Effector memory CD4-positive, alpha-beta T cell (primary cell): ENCODE measurements around the gene MAML2.

Experiments used
- DNase-seq, 3 donors: peaks; one replicate each; pipeline ENCODE4 v3.0.0-alpha.2; 2020
- H3K27ac ChIP-seq: 2 replicates; pipeline ENCODE4 v1.7.0; 2013; ENCODE audit warnings: mild to moderate bottlenecking, low read length, moderate library complexity; ENCODE audit not compliant: insufficient read depth, poor library complexity, severe bottlenecking
- H3K27me3 ChIP-seq: replicated peaks from 2 replicates; pipeline ENCODE4 v1.7.0; 2013; ENCODE audit warnings: mild to moderate bottlenecking, low read length; ENCODE audit not compliant: insufficient read depth, control insufficient read depth, poor library complexity, severe bottlenecking
- H3K36me3 ChIP-seq: 2 replicates; pipeline ENCODE4 v1.7.0; 2013; ENCODE audit warnings: mild to moderate bottlenecking, low read length, moderate library complexity; ENCODE audit not compliant: control insufficient read depth, insufficient read depth
- H3K4me1 ChIP-seq: 2 replicates; pipeline ENCODE4 v1.7.0; 2013; ENCODE audit warnings: low read length, mild to moderate bottlenecking; ENCODE audit not compliant: control insufficient read depth, insufficient read depth, poor library complexity, severe bottlenecking
- H3K4me3 ChIP-seq: 2 replicates; pipeline ENCODE4 v1.7.0; 2013; ENCODE audit warnings: low read length, low read depth, mild to moderate bottlenecking; ENCODE audit not compliant: insufficient read depth, poor library complexity, severe bottlenecking
- H3K9me3 ChIP-seq: 2 replicates; pipeline ENCODE4 v1.7.0; 2013; ENCODE audit warnings: mild to moderate bottlenecking, low read length, moderate library complexity; ENCODE audit not compliant: control insufficient read depth

The MAML2 gene

GRCh38 chr11:96197103-96197502, 145.9 kb downstream of the MAML2 start:
- Histone ChIP-seq H3K36me3 (no peaks in the 10 kb centered on the region), H3K27me3 (no peaks in the 10 kb centered on the region), H3K27ac (no peak overlapping the region), H3K4me3 (no peak overlapping the region), H3K9me3 (no peaks in the 10 kb centered on the region), H3K4me1 (peaks cover 26% of the 10 kb centered on the region)
- DNase-seq: no peak

- H3K27me3 ChIP-seq: no peaks in the 10 kb centered on the region
- H3K9me3 ChIP-seq: no peaks in the 10 kb centered on the region
- no peak overlapping the region for H3K4me3 ChIP-seq
- no peak for DNase-seq
- no peaks in the 10 kb centered on the region for H3K36me3 ChIP-seq
- H3K27ac ChIP-seq: no peak overlapping the region
- peaks cover 26% of the 10 kb centered on the region for H3K4me1 ChIP-seq
Observed at GRCh38 chr11:96196181-96196662, 146.8 kb downstream of the MAML2 start.

- Histone ChIP-seq H3K4me3 (no peak overlapping the region), H3K4me1 (peaks cover 26% of the 10 kb centered on the region), H3K9me3 (no peaks in the 10 kb centered on the region), H3K27me3 (no peaks in the 10 kb centered on the region), H3K27ac (no peak overlapping the region), H3K36me3 (no peaks in the 10 kb centered on the region)
- DNase-seq: no peak
Observed at GRCh38 chr11:96195671-96196070, 147.3 kb downstream of the MAML2 start.

GRCh38 chr11:96194581-96195374, 148.2 kb downstream of the MAML2 start:
- Histone ChIP-seq H3K27me3 (no peaks in the 10 kb centered on the region), H3K4me3 (no peak overlapping the region), H3K9me3 (no peaks in the 10 kb centered on the region), H3K4me1 (peaks cover 19% of the 10 kb centered on the region), H3K36me3 (no peaks in the 10 kb centered on the region), H3K27ac (no peak overlapping the region)
- DNase-seq: no peak

- H3K36me3 ChIP-seq: no peaks in the 10 kb centered on the region
- peaks cover 19% of the 10 kb centered on the region for H3K4me1 ChIP-seq
- peak overlapping the region; percentile 34 for H3K27ac ChIP-seq
- H3K27me3 ChIP-seq: no peaks in the 10 kb centered on the region
- H3K9me3 ChIP-seq: no peaks in the 10 kb centered on the region
- no peak for DNase-seq
- no peak overlapping the region for H3K4me3 ChIP-seq
Observed at GRCh38 chr11:96193745-96194443, 149.1 kb downstream of the MAML2 start.

- Histone ChIP-seq H3K4me1 (peaks cover 22% of the 10 kb centered on the region), H3K36me3 (no peaks in the 10 kb centered on the region), H3K4me3 (no peak overlapping the region), H3K9me3 (no peaks in the 10 kb centered on the region), H3K27ac (no peak overlapping the region), H3K27me3 (no peaks in the 10 kb centered on the region)
- no peak for DNase-seq
Observed at GRCh38 chr11:96191752-96192151, 151.2 kb downstream of the MAML2 start.

- Histone ChIP-seq H3K4me3 (no peak overlapping the region), H3K9me3 (no peaks in the 10 kb centered on the region), H3K27ac (no peak overlapping the region), H3K27me3 (no peaks in the 10 kb centered on the region), H3K36me3 (no peaks in the 10 kb centered on the region), H3K4me1 (peaks cover 14% of the 10 kb centered on the region)
- DNase-seq: no peak
Observed at GRCh38 chr11:96189351-96189750, 153.6 kb downstream of the MAML2 start.

- H3K9me3 ChIP-seq: no peaks in the 10 kb centered on the region
- H3K36me3 ChIP-seq: no peaks in the 10 kb centered on the region
- H3K27ac ChIP-seq: no peak overlapping the region
- no peaks in the 10 kb centered on the region for H3K27me3 ChIP-seq
- DNase-seq: no peak
- no peak overlapping the region for H3K4me3 ChIP-seq
- peaks cover 9% of the 10 kb centered on the region for H3K4me1 ChIP-seq
Observed at GRCh38 chr11:96188243-96189006, 154.6 kb downstream of the MAML2 start.

GRCh38 chr11:96187822-96188221, 155.2 kb downstream of the MAML2 start:
- no peak for DNase-seq
- H3K27ac ChIP-seq: no peak overlapping the region
- no peak overlapping the region for H3K4me3 ChIP-seq
- no peaks in the 10 kb centered on the region for H3K9me3 ChIP-seq
- H3K4me1 ChIP-seq: peaks cover 9% of the 10 kb centered on the region
- H3K27me3 ChIP-seq: no peaks in the 10 kb centered on the region
- H3K36me3 ChIP-seq: no peaks in the 10 kb centered on the region
